Kidney (tissue), 14 donors: Measurements from ENCODE around the gene OR5B21. TPM values are rescaled to one million over a fixed set of nuclear protein-coding genes. Genes with fewer than 3 reads are reported as not detected.

ENCODE experiments used
- DNase-seq, 5 donors: peaks; one replicate each; pipeline ENCODE4 v3.0.0-alpha.2; 2013 to 2020
- FAIRE-seq: peaks from 2 replicates; lab custom pipeline; 2012; peaks lifted over from hg19 to GRCh38; lab: Jason Lieb, UNC
- H3K27ac ChIP-seq, 2 donors: one replicate each; pipeline ENCODE4 v1.7.0; 2013; ENCODE audit warnings: low read depth in 2 of 2, low read length in 2 of 2, inconsistent platforms in 1 of 2
- H3K27me3 ChIP-seq: one replicate; pipeline ENCODE4 v1.7.1; 2013; ENCODE audit warnings: low read length, inconsistent platforms; ENCODE audit not compliant: control insufficient read depth, insufficient read depth
- H3K36me3 ChIP-seq, 3 donors: one replicate each; pipeline versions ENCODE4 v1.7.0 to v1.7.1; 2013; ENCODE audit warnings: low read length in 3 of 3, control low read depth in 1 of 3, inconsistent platforms in 1 of 3; ENCODE audit not compliant: insufficient read depth in 3 of 3, control insufficient read depth in 2 of 3
- H3K4me1 ChIP-seq, 3 donors: one replicate each; pipeline versions ENCODE4 v1.7.0 to v1.7.1; 2013; ENCODE audit warnings: low read length in 3 of 3, inconsistent platforms in 1 of 3, low read depth in 1 of 3; ENCODE audit not compliant: control insufficient read depth in 2 of 3, insufficient read depth in 2 of 3
- H3K4me3 ChIP-seq, 3 donors: one replicate each; pipeline versions ENCODE4 v1.7.0 to v1.8.1; 2013; ENCODE audit warnings: low read length in 3 of 3, control low read depth in 1 of 3, inconsistent platforms in 1 of 3
- H3K9ac ChIP-seq, 3 donors: one replicate each; pipeline versions ENCODE4 v1.7.0 to v1.7.1; 2013; ENCODE audit warnings: low read length in 3 of 3, control low read depth in 1 of 3, inconsistent platforms in 1 of 3
- H3K9me3 ChIP-seq, 3 donors: one replicate each; pipeline versions ENCODE4 v1.7.0 to v1.7.1; 2013; ENCODE audit warnings: low read length in 3 of 3, control low read depth in 1 of 3, inconsistent platforms in 1 of 3; ENCODE audit not compliant: control insufficient read depth in 2 of 3, insufficient read depth in 1 of 3
- intact Hi-C: fragments of 100-400 bp; cut with DNase I; formaldehyde crosslinking; loops from one replicate; pipeline ENCODE4 v1.11.1; 2022
- polyA plus RNA-seq: library from polyadenylated mRNA; stranded (reverse); fragments of 350-450 nt; fragmentation: Illumina TruSeq; extraction: RNeasy Lipid Tissue Mini Kit (QIAGEN cat#74804); gene quantifications from one replicate; pipeline ENCODE4 v1.2.3, GENCODE V29; 2014; ENCODE audit warnings: low read depth, low replicate concordance; ENCODE audit not compliant: insufficient read depth
- total RNA-seq: library from RNA; stranded (reverse); fragmentation: NEBNext Ultra II Directional; extraction: Animal tissue kit (Norgen Biotek cat#: 25700); gene quantifications from one replicate; pipeline ENCODE4 v1.2.1, GENCODE V29; 2021
- TF ChIP-seq, protein P1 (sequence below): IDR thresholded peaks from 3 replicates; pipeline ENCODE4 v1.5.1; 2012; ENCODE audit warnings: mild to moderate bottlenecking, moderate library complexity, borderline replicate concordance; ENCODE audit not compliant: insufficient read depth; ENCODE audit errors: extremely low read depth
- donor health status: control.
- donor health status: control.
- donor health status: control.
- donor health status: control.
- donor health status: control.
- donor health status: DM: yes; HTN: yes; CAD: no.
- donor health status: Normal renal cell carcinoma (clear cell type).

The OR5B21 gene
- total and polyA plus RNA-seq, 2 donors from 2014 or later = not detected

DNA sequence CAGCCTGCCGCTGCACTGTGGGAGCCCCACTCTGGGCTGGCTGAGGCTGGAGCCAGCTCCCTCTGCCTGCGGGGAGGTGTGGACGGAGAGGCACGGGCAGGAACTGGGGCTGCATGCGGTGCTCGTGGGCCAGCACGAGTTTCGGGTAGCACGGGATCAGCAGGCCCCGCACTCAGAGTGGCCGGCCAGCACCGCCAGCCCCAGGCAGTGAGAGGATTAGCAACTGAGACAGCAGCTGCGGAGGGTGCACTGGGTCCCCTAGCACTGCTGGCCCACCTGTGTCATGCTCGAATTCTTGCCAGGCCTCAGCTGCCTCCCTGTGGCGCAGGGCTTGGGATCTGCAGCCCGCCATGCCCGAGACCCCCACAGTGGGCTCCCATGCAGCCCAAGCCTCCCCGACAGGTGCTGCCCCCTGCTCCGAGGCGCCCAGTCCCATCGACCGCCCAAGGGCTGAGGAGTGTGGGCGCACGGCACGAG is 24.0 kb upstream of the OR5B21 start:
- no peak for FAIRE-seq

DNA sequence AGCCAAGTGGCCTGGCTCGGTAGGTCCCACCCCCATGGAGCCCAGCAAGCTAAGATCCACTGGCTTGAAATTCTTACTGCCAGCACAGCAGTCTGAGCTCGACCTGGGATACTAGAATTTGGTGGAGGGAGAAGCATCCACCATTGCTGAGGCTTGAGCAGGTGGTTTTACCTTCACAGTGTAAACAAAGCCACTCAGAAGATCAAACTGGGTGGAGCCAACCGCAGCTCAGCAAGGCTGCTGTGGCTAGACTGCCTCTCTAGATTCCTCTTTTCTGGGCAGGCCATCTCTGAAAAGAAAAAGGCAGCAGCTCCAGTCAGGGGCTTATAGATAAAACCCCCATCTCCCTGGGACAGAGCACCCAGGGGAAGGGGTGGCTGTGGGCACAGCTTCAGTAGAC is 22.3 kb upstream of the OR5B21 start:
- Histone ChIP-seq H3K27ac (no peak overlapping the region), H3K27me3 (no peaks in the 10 kb centered on the region), H3K36me3 (peaks cover 0 to 16% (median 7%) of the 10 kb centered on the region in 3 donors), H3K9ac (no peak overlapping the region), H3K9me3 (no peaks in the 10 kb centered on the region), H3K4me3 (no peak overlapping the region), H3K4me1 (no peaks in the 10 kb centered on the region)
- DNase-seq = peak in 1 of 5 donors; percentile 27
- intact Hi-C loops = no loop called here
- TF ChIP-seq, protein P1, sequence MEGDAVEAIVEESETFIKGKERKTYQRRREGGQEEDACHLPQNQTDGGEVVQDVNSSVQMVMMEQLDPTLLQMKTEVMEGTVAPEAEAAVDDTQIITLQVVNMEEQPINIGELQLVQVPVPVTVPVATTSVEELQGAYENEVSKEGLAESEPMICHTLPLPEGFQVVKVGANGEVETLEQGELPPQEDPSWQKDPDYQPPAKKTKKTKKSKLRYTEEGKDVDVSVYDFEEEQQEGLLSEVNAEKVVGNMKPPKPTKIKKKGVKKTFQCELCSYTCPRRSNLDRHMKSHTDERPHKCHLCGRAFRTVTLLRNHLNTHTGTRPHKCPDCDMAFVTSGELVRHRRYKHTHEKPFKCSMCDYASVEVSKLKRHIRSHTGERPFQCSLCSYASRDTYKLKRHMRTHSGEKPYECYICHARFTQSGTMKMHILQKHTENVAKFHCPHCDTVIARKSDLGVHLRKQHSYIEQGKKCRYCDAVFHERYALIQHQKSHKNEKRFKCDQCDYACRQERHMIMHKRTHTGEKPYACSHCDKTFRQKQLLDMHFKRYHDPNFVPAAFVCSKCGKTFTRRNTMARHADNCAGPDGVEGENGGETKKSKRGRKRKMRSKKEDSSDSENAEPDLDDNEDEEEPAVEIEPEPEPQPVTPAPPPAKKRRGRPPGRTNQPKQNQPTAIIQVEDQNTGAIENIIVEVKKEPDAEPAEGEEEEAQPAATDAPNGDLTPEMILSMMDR = no peak
- no peak for FAIRE-seq

More for the DNA sequence above, 24.0 kb upstream of the OR5B21 start:
- Histone ChIP-seq H3K9me3 (no peaks in the 10 kb centered on the region), H3K27me3 (no peaks in the 10 kb centered on the region), H3K36me3 (peaks cover 0 to 13% (median 6%) of the 10 kb centered on the region in 3 donors), H3K9ac (no peak overlapping the region), H3K27ac (no peak overlapping the region), H3K4me1 (no peaks in the 10 kb centered on the region), H3K4me3 (no peak overlapping the region)
- TF ChIP-seq, protein P1 = no peak
- peak in 1 of 5 donors; percentile 52 for DNase-seq
- intact Hi-C loops = no loop called here

DNA sequence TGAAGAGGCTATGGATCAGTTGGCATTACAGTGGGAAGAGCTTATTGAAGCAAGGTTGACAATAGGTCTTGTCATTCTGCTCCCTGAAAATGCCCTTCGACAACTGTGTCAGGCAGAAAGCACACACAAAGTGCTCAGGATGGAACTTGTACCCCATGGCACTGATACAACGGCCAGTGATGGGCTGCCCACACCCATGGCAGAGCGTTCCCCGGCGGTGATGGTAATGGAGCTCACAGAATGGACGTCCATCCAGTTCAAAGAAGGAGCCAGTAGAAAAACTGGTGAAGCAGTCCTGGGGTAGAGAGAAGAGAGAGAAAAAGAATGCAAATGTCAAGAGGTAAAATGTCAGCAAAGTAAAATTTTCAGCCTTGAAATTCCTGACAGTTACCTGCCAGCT is 19.5 kb upstream of the OR5B21 start:
- peaks cover 0 to 2% (median 0%) of the 10 kb centered on the region in 3 donors for H3K4me1 ChIP-seq
- intact Hi-C loops = no loop called here
- H3K9me3 ChIP-seq = no peaks in the 10 kb centered on the region
- peaks cover 0 to 16% (median 7%) of the 10 kb centered on the region in 3 donors for H3K36me3 ChIP-seq
- H3K4me3 ChIP-seq = no peak overlapping the region
- no peak for FAIRE-seq
- H3K27ac ChIP-seq = no peak overlapping the region
- H3K27me3 ChIP-seq = no peaks in the 10 kb centered on the region
- H3K9ac ChIP-seq = no peak overlapping the region
- DNase-seq = peak in 1 of 5 donors; percentile 55
- TF ChIP-seq, protein P1 = no peak

DNA sequence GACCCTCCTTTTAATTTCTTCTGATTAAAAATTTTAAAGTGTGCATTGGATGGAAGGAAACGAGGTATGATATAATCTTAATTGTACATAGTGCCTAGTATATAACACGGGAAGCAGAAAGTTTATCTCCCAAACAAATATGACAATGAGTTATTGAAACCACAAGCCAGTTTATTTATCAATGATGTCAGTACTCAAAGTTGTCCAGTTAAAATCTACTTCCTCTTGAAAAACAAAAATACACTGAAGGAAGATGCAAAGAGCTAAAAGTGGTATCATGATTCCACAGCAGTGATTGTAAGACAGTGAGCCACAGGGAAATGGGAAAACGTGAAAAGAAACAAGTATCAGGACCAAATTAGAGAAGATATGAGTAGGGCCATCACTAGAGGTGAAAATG is 18.8 kb upstream of the OR5B21 start:
- Histone ChIP-seq H3K36me3 (peaks cover 0 to 16% (median 7%) of the 10 kb centered on the region in 3 donors), H3K27me3 (no peaks in the 10 kb centered on the region), H3K4me3 (no peak overlapping the region), H3K9me3 (no peaks in the 10 kb centered on the region), H3K9ac (no peak overlapping the region), H3K27ac (no peak overlapping the region), H3K4me1 (peaks cover 0 to 2% (median 0%) of the 10 kb centered on the region in 3 donors)
- no peak for FAIRE-seq
- TF ChIP-seq, protein P1 = no peak
- no peak for DNase-seq
- intact Hi-C loops = no loop called here
